ENCODE results near the gene ARID5B. TPM values are rescaled to one million over a fixed set of nuclear protein-coding genes. Genes with fewer than 3 reads are reported as not detected.

The ARID5B gene
- total and polyA plus RNA-seq, 2 experiments from 2014 or later = 1.3 to 1.6 TPM

DNA sequence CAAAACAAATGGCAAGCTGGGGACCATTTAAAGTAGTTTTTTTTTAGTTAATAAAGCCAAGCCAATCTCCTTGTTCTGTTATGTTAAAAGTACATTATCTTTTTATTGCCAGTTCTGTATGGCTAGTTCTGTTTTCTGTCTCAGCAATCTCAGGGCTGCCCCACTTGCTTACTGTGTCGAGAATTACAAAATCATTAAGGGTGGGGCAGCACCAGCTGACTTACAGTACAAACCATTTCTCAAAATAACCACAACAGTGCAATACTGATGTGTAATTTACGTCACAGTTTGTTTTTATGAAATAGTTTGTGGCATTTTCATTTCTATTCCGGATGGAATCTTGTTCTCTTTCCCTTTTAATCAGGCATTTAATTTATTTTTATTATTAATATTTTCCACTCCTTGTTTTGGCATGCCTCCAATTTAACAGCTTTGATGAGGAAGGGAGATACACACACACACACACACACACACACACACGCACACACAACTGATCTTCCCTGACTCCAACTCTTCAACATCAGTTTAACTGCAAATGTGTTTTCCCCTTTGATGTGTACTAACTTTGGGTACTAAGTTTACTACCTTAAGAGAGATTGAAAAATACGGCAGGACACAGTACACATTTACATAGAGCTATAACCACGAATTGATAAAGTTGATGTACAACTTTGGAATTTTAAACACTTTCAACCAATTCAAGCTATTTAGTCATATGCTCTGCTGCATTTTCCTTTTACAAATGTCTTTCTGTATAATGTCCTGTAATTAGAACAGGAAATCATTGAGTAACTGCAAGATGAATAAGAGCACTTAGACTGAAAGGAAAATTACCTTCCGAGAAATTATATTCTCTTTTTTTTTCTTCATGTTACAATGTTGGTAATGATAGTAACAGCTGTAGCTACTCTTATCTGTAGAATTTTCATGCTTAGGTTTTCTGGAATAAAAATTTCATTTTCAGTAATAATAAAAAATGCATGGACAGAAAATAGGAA, 91.5 kb downstream of the ARID5B start (continued):
- TF ChIP-seq, protein P1, sequence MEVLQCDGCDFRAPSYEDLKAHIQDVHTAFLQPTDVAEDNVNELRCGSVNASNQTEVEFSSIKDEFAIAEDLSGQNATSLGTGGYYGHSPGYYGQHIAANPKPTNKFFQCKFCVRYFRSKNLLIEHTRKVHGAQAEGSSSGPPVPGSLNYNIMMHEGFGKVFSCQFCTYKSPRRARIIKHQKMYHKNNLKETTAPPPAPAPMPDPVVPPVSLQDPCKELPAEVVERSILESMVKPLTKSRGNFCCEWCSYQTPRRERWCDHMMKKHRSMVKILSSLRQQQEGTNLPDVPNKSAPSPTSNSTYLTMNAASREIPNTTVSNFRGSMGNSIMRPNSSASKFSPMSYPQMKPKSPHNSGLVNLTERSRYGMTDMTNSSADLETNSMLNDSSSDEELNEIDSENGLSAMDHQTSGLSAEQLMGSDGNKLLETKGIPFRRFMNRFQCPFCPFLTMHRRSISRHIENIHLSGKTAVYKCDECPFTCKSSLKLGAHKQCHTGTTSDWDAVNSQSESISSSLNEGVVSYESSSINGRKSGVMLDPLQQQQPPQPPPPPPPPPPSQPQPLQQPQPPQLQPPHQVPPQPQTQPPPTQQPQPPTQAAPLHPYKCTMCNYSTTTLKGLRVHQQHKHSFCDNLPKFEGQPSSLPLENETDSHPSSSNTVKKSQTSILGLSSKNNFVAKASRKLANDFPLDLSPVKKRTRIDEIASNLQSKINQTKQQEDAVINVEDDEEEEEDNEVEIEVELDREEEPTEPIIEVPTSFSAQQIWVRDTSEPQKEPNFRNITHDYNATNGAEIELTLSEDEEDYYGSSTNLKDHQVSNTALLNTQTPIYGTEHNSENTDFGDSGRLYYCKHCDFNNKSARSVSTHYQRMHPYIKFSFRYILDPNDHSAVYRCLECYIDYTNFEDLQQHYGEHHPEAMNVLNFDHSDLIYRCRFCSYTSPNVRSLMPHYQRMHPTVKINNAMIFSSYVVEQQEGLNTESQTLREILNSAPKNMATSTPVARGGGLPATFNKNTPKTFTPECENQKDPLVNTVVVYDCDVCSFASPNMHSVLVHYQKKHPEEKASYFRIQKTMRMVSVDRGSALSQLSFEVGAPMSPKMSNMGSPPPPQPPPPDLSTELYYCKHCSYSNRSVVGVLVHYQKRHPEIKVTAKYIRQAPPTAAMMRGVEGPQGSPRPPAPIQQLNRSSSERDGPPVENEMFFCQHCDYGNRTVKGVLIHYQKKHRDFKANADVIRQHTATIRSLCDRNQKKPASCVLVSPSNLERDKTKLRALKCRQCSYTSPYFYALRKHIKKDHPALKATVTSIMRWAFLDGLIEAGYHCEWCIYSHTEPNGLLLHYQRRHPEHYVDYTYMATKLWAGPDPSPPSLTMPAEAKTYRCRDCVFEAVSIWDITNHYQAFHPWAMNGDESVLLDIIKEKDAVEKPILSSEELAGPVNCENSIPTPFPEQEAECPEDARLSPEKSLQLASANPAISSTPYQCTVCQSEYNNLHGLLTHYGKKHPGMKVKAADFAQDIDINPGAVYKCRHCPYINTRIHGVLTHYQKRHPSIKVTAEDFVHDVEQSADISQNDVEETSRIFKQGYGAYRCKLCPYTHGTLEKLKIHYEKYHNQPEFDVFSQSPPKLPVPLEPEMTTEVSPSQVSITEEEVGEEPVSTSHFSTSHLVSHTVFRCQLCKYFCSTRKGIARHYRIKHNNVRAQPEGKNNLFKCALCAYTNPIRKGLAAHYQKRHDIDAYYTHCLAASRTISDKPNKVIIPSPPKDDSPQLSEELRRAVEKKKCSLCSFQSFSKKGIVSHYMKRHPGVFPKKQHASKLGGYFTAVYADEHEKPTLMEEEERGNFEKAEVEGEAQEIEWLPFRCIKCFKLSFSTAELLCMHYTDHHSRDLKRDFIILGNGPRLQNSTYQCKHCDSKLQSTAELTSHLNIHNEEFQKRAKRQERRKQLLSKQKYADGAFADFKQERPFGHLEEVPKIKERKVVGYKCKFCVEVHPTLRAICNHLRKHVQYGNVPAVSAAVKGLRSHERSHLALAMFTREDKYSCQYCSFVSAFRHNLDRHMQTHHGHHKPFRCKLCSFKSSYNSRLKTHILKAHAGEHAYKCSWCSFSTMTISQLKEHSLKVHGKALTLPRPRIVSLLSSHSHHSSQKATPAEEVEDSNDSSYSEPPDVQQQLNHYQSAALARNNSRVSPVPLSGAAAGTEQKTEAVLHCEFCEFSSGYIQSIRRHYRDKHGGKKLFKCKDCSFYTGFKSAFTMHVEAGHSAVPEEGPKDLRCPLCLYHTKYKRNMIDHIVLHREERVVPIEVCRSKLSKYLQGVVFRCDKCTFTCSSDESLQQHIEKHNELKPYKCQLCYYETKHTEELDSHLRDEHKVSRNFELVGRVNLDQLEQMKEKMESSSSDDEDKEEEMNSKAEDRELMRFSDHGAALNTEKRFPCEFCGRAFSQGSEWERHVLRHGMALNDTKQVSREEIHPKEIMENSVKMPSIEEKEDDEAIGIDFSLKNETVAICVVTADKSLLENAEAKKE (CRISPR knock-in tag; IDR thresholded peaks at IDR 0.05) = no peak
- TF ChIP-seq EZH2 (IDR thresholded peaks at IDR 0.05; ENCODE audit: low read depth, unreplicated experiment) (no peak), JUNB (IDR thresholded peaks at IDR 0.05; ENCODE audit: unreplicated experiment) (no peak)
- TF ChIP-seq, protein P2, sequence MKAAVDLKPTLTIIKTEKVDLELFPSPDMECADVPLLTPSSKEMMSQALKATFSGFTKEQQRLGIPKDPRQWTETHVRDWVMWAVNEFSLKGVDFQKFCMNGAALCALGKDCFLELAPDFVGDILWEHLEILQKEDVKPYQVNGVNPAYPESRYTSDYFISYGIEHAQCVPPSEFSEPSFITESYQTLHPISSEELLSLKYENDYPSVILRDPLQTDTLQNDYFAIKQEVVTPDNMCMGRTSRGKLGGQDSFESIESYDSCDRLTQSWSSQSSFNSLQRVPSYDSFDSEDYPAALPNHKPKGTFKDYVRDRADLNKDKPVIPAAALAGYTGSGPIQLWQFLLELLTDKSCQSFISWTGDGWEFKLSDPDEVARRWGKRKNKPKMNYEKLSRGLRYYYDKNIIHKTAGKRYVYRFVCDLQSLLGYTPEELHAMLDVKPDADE (IDR thresholded peaks at IDR 0.05) = no peak
- TF ChIP-seq, protein P3, sequence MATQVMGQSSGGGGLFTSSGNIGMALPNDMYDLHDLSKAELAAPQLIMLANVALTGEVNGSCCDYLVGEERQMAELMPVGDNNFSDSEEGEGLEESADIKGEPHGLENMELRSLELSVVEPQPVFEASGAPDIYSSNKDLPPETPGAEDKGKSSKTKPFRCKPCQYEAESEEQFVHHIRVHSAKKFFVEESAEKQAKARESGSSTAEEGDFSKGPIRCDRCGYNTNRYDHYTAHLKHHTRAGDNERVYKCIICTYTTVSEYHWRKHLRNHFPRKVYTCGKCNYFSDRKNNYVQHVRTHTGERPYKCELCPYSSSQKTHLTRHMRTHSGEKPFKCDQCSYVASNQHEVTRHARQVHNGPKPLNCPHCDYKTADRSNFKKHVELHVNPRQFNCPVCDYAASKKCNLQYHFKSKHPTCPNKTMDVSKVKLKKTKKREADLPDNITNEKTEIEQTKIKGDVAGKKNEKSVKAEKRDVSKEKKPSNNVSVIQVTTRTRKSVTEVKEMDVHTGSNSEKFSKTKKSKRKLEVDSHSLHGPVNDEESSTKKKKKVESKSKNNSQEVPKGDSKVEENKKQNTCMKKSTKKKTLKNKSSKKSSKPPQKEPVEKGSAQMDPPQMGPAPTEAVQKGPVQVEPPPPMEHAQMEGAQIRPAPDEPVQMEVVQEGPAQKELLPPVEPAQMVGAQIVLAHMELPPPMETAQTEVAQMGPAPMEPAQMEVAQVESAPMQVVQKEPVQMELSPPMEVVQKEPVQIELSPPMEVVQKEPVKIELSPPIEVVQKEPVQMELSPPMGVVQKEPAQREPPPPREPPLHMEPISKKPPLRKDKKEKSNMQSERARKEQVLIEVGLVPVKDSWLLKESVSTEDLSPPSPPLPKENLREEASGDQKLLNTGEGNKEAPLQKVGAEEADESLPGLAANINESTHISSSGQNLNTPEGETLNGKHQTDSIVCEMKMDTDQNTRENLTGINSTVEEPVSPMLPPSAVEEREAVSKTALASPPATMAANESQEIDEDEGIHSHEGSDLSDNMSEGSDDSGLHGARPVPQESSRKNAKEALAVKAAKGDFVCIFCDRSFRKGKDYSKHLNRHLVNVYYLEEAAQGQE (IDR thresholded peaks at IDR 0.05; ENCODE audit: unreplicated experiment) = no peak

Data from GM23338 (cell line).